GM19239 (cell line): ENCODE results near the gene PPP1R16B.

Experiments used
- DNase-seq: peaks from one replicate; pipeline ENCODE4 v3.0.0; 2011; ENCODE audit warnings: low spot score; ENCODE audit not compliant: insufficient read length
- FAIRE-seq: peaks from 2 replicates; lab custom pipeline; 2011; peaks lifted over from hg19 to GRCh38; lab: Jason Lieb, UNC

Gene PPP1R16B

DNA sequence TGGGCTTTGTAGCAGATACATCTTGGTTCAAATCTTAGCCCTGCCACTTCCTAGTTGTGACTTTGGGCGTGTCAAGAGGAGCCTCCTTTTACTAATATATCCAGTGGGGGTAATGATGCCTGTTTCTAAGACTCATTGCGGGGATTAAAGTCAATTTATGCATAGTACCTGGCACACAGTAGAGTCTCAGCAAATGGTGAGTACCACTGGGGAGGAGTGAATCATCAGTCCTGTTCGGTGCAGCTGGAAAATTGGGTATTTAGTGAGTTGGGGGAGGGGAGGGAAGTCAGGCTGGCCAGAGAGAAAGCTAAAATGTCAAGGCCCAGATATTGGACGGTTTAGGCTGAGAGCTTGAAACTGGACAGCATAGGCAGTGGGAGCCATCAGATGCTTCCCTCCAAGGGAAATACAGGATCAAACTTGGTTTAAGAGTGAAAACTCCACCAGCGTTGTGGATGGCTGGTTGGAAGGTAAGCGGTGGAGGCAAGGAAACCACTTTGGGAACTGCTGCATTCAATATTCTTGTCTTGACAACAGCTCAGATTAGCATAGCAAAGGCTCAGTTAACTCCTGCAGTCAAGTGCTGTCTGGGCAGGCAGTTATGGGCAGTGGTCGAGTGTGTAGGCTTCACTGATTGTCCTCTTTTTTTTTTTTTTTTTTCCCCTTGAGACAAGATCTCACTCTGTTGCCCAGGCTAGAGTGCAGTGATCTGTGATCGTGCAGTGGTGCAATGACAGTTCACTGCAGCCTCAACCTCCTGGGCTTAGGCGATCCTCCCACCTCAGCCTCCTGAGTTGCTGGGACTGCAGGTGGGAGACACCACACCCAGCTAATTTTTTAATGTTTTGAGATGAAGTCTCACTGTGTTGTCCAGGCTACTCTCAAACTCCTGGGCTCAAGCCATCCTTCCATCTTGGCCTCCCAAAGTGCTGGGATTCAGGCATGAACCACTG lies 12.9 kb downstream of the PPP1R16B start:
- DNase-seq, result no peak
- FAIRE-seq, result no peak

DNA sequence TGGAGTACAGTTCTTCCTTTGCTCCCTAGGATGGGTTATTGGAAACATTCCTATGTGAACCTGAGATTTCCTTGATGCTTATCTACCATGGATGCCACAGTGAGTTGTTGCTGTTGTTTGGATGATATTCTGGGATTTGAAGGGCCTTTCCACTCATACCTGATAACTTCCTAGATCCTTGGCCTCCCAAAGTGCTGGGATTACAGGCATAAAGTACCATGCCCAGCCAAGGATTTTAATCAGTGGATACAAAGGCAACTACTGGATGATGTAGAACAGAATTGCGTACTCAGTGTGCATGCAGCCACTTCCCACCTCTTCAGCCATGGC lies 20.0 kb downstream of the PPP1R16B start:
- FAIRE-seq, result no peak

DNA sequence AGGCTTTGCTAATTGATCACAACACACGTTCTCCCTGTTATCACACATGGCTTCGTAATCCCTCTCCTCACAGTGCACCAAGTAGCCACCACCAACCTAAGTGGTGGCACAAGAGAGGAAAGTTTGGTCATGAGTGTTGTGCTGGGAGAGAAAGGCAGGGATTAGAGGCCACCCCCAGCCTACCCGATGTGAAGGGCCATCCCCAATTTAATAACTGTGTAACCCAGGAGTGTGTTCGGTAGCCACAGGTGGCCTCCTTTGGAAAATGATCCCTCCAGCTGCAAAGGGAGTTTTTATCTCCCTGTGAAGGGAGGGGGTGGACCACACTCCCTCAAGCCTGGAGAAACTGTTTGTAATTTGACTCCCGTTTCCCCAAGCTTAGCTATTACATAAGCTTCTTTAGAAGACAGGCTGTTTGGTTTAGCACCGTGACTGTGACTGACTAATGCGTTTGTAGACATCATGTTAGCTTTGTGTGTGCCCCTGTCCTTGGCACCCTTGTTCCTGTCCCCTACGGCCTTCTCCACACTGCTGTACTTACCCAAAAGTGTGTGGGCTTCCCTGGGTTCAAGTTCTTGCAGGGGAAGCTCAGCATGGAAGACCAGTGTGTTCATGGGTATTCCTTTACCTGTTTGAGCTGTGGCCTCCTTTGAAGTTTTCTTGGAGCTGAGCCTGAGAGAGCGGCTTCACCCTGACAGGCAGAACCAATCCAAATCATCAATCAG lies 20.6 kb downstream of the PPP1R16B start:
- FAIRE-seq, result no peak
- no peak for DNase-seq

More for the DNA sequence above, 20.0 kb downstream of the PPP1R16B start:
- DNase-seq, result no peak

DNA sequence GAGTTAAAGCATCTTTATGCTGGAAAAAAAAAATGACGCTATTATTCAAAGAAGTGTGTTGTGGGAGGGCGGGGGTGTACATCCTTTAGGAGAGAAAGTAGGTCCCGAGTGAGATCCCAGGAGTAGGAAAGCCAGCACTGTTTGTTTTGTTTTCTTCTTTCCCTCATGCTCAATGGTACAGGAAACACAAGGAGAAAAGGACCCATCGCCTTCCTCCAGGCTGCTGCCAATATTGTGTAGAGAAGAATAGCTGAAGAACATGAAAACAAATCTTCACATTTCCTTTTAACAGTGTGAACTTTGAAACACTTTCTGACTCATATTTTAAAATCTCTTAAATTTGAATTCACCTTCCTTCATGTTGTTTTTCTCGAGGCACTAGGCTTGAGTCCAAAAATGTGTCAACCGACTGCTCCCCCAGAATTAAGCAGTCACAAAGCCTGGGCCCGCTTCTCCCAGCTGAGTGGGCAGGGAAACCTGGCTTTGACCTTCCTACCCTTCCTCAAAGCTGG lies 22.3 kb downstream of the PPP1R16B start:
- DNase-seq, result no peak
- no peak for FAIRE-seq

DNA sequence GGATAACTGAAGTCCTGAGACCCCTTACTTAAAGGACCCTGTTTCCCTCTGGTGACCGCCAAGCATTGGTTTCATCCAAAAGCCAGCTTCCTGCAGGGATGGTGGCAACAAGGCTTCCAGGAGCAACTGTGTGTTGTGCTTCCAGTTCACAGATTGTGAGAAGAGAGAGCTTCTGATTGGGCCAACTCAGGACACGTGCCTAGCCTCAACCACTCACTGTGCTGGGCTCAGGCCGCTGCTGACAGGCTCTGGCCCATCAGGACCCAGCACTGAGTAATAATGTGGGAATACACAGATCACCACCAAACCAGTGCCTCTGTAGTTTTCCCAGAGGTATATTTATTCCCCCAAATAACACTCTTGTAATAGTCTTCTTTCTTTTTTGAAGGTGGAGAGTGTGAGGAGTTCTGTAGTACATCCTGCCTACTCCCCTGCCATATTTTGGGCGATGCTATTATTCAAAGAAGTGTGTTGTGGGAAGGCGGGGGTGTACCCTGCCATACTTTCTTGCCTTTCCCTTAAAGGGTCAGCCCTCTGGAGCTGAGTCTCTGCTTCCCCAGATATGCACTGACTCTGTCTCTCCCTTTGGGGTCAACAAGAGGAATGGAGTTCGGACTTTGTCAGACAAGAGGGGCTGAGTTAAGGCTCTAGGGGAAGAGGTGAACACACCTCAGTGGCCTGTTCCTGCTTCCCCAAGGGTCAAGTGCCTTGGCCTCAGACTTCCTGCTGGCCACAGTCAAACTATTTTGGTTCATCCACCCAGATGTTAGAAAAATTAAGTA lies 23.2 kb downstream of the PPP1R16B start:
- FAIRE-seq (no peak), DNase-seq (no peak)

DNA sequence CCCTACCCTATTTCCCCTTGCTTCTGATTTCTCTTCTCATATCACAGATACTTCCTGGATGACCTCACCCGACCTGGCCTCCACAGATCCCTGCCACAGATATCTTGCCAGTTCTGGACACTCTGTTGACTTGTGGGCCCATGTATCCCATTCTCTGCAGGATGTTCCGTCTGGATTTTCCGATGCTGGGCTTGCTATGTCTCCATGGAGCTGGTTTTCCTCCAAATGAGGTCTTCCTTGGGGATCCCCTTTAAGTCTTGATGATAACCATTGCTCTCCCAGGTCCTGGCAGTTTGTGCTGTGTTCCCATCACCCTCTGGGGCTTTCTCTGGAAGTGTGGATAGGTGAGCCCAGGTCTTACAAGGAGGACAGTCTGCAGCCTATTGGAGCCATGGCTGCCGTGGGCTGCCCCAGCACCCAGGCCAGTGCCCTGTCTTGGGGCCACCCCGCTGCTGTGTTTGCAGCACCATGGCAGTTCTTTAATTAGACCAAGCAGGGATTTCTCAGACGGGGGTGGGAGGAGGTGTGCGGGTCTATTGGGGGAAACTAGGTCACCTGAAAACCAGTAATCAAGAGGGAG lies 23.9 kb downstream of the PPP1R16B start:
- DNase-seq (no peak), FAIRE-seq (no peak)

DNA sequence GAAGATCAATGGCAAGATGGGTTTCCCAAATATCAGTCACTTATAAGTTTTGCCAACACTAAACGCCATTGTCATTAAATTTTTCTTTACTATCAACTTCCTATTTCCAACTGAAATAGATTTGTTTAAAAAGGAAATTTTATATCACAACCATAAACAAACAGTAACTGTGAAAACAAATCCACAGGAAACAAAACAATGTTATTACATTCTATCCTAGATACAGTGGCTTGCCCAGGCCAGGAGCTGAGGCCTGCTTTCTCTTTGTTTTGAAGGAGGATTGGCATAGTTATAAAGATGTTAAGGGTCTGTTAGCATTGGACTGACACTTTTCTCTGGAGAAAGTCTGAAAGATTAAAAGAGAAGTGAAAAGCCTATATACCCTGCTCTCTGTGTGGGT lies 24.9 kb downstream of the PPP1R16B start:
- DNase-seq (no peak), FAIRE-seq (no peak)

DNA sequence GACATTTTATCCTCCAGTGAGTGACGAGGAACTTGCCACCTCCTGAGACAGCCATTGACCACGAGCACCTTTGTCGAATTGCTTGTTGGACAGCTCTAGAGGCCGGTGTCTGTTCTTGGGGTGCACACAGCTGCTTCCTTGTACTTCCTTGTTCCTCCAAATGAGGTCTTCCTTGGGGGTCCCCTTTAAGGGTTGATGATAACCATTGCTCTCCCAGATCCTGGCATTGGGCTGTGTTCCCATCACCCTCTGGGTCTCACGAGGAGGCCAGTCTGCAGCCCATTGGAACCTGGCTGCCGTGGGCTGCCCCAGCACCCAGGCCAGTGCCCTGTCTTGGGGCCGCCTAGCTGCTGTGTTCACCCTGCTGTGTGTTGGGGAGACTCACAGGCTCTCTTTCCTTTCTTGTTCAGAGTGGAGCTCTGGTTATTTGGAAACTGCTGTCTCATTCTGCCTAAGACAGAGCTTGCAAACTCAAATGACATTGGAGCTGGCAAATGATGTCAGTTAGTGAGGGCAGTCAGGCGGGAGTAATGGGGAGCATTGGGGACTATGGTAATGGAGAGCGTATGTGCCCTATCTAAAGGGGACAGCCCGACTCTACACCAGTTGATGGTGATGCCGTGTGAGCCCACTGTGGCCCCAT lies 25.7 kb downstream of the PPP1R16B start:
- no peak for FAIRE-seq
- DNase-seq, result no peak

DNA sequence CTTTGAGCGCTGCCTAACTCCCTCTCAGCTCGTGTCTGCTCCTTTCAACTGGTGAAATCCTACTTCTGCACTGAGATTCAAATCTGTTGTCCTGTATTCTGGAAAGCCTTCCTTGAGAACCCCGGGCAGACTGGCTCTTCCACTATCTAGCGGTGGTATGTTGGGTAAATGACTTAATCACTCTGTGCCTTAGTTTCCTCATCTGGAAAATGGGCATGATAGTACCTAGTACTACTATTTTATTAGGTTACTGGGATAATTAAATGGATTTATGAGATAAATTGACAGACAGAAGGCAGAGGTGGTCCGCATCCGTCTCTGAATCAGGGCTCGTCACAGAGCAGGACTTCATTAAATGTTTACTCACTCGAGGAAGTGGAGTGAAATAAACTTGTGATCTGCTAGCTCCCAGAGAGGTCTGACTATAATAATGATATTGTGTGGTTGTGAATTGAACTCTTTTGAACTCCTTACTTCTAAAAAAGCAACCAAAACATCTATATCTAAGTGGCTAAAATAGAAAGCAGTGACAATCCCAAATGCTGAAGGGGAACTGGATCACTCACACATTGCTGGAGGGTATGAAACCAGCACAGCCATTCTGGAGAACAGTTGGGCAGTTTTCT lies 26.6 kb downstream of the PPP1R16B start:
- no peak for FAIRE-seq
- DNase-seq, result no peak

DNA sequence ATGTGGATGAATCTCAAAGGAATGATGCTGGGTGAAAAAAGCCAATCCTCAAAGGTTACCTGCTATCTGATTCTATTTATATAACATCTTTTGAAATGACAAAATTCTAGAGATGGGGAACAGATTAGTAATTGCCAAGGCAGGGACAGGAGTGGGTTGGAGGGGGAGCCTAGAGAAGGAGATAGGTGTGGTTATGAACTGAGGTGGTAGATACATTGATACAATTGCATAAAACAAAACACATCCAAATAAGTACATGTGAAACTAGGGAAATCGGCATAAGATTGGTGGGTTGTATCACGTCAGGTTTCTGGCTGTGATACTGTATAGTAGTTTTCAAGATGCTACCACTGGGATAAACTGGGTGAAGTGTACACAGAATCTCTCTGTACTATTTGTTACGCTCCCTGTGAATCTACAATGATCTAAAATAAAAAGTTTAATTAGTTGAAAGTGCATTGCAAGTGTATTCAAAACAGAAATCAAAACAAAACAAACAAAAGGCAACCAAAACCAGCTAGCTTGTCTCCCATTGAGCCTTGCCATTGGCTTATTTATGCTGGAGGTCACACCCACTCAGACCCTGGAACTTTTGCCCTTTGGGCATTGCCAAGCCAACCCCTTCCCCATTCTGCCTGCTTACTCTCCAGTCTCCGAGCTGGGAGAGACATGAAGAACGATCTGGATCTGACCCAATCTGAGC lies 27.8 kb downstream of the PPP1R16B start:
- FAIRE-seq (no peak), DNase-seq (no peak)

DNA sequence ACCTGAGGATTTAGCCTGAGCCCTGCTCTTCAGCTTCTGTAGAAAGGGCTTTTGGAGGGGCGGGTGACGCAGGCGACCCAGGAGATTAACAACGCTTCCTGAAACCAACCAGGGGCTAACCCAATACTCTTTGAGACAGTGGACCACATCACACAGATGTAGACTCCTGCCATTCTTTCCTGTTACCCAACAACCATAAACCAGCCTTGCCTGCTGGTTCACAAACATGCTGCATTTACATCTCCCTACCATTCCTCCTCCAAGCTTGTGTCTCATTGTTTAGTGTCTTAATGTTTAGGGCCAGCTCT lies 28.3 kb downstream of the PPP1R16B start:
- FAIRE-seq (peak; percentile 85), DNase-seq (no peak)

DNA sequence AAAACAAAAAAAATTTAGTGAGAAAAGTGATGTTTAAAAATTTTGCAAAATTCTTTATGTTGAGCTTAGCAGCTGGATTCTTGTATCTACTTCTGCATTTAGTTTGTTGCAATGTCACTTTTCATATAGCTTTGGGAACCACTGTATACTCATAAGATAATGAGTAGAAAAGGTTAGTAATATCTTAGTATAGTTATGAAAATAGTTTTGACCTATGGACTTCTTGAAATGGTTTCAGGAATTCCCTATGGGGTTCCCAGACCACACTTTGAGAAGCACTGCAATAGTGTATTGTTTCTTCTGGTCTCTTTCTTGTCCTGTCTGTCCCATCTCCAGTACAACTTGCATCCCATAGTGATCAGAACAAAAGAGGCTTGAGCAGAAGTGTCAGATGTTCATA lies 29.4 kb downstream of the PPP1R16B start:
- DNase-seq (no peak), FAIRE-seq (no peak)

DNA sequence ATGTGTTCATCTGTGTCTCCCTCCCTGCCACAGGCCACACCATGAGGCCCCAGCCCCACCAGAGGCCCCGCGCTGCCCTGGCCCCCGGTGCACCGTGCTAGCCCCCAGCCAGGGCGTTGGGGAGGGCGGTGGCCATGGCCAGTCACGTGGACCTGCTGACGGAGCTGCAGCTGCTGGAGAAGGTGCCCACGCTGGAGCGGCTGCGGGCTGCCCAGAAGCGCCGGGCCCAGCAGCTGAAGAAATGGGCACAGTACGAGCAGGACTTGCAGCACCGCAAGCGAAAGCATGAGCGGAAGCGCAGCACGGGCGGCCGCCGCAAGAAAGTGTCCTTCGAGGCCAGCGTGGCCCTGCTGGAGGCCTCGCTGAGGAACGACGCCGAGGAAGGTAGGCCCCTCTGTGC lies 30.3 kb downstream of the PPP1R16B start:
- FAIRE-seq (no peak), DNase-seq (no peak)

DNA sequence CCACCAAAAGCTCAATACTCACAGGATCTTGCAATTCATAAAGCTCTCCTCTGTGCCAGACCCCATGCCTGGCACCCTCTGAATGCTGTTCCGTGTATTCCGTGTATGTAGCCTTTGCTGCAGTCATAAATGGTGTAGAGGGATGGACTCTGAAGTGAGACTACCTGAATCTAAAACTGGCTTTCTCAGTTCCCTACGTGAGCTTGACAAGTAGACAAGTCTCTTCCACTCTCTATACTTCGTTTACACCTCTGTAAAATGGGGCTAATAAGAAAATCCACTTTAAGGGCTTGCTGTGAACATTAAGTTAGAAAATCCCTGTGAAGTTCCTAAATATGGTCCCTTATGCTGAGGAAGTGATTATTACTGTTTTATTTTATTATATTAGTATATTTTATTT lies 31.5 kb downstream of the PPP1R16B start:
- DNase-seq, result no peak

DNA sequence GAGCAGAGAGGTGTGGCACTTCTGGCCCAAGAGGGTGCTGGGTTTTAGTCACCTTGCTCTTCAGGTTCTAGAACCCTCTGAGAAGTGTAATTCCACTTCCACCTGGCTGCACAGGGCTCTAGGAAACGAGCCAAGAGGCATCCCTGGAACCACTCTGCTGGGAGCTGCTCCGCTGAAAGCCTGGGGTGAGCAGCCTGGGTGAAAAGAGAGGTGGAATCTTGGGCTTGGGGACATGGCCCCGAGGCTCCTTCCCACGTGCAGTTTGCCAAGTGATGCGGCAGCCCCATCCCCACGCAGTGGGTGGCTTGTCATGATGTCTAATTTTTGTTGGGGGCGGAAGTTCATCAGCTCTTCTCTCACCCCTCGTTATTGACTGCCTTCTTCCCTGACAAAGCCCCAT lies 32.8 kb downstream of the PPP1R16B start:
- FAIRE-seq, result no peak
- no peak for DNase-seq

More for the DNA sequence above, 31.5 kb downstream of the PPP1R16B start:
- FAIRE-seq, result peak; percentile 33

DNA sequence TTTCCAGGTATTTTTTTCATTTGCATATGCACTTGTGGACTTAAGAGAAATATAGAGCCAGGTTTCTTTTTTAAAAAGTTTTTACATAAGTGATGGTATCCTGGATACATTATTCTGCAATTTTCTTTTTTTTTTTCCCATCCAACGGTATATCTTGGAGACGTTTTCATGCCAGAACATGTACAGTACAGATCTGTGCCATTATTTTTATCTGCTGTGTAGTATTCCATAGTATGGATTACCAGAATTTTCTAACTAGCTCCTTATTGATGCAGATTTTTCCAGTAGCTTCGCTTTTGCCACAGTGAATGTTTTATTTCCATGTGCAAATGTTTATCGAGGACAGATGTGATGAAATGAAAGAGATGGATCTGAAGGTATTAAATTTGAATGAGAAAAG lies 34.1 kb downstream of the PPP1R16B start:
- FAIRE-seq, result no peak
- DNase-seq, result no peak

DNA sequence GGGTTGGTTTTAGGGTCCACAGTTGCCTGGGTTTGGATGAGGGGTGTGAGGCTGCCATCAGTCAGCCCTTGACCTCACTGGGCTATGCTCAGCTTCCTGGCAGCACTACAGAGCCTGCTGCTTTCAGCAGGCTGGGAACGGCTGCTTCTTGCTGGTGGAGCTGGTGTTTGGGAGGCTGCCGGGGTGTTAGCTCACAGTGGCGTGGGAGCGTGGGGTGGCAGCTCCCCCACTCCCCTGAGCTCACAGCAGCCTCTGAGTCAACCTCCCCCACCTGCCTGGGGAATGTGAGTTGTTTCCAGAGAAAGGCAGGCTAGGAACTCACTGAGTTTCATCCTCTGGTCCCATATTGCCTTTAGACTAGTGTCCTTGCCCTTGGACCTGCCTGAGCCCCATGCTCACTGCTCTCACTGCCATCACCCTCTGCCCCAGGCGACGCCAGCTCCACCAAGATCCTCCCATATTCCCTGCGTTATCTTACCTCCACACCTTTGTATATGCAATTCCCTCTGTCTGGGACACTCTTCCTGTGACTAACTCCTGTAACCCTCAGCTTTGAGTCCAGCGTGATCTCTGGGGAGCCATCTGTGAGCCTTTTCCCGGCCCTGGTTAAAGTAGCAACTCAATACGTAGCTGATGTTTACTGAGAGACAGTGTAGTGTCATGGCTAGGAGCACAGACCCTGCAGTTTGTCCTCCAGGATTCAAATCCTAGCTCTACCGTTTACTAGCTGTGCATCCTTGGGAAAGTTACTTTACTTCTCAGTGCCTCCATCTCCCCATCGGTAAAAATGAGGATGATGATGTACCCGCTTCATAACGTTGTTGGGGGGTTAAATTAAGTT lies 34.8 kb downstream of the PPP1R16B start:
- DNase-seq (no peak), FAIRE-seq (peak; percentile 61)

DNA sequence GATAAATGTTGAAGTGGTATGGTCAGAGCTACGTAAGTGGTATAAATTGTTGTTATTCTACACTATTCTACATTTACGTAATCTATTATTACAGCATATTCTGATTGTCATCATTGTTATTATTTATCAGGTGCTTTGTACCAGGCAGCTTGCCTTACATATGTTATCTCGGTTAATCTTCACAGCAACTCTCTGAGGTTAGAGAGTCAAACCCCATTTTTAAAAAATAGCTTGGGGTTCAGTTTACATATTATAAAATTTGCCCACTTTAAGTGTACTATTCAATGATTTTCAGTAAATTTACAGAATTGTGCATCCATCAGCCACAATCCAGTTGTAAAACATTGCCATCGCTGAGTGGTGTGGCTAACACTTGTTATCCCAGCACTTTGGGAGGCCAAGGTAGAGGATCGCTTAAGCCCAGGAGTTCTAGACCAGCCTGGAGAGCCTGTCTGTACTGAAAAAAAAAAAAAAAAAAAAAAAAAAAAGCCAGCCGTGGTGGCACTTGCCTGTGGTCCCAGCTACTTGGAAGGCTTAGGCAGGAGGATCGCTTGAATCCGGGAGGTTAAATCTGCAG lies 35.5 kb downstream of the PPP1R16B start:
- FAIRE-seq (no peak), DNase-seq (no peak)
